ENCODE results near the gene IGFBP7. TPM values are rescaled to one million over a fixed set of nuclear protein-coding genes. Genes with fewer than 3 reads are reported as not detected.

The IGFBP7 gene
- total RNA-seq, 1 donor from 2014 or later: 716 TPM

GRCh38 chr4:57076646-57077045, 33.5 kb downstream of the IGFBP7 start:
- Histone ChIP-seq H3K9me3 (no peaks in the 10 kb centered on the region), H3K27me3 (no peaks in the 10 kb centered on the region), H3K36me3 (no peaks in the 10 kb centered on the region), H3K4me3 (no peak overlapping the region), H3K4me1 (peaks cover 49% of the 10 kb centered on the region), H3K27ac (no peak overlapping the region)
- TF ChIP-seq POLR2AphosphoS5 (IDR thresholded peaks at IDR 0.05; ENCODE audit: insufficient read depth in 1 of 2, low read depth in 1 of 2) (no peak), POLR2A (IDR thresholded peaks at IDR 0.05) (no peak)
- TF ChIP-seq, protein P1, sequence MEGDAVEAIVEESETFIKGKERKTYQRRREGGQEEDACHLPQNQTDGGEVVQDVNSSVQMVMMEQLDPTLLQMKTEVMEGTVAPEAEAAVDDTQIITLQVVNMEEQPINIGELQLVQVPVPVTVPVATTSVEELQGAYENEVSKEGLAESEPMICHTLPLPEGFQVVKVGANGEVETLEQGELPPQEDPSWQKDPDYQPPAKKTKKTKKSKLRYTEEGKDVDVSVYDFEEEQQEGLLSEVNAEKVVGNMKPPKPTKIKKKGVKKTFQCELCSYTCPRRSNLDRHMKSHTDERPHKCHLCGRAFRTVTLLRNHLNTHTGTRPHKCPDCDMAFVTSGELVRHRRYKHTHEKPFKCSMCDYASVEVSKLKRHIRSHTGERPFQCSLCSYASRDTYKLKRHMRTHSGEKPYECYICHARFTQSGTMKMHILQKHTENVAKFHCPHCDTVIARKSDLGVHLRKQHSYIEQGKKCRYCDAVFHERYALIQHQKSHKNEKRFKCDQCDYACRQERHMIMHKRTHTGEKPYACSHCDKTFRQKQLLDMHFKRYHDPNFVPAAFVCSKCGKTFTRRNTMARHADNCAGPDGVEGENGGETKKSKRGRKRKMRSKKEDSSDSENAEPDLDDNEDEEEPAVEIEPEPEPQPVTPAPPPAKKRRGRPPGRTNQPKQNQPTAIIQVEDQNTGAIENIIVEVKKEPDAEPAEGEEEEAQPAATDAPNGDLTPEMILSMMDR (IDR thresholded peaks at IDR 0.05): no peak
- intact Hi-C loops (cut with DNase I): no loop called here
- no peak for DNase-seq (ENCODE audit: extremely low spot score in 2 of 2)

DNA sequence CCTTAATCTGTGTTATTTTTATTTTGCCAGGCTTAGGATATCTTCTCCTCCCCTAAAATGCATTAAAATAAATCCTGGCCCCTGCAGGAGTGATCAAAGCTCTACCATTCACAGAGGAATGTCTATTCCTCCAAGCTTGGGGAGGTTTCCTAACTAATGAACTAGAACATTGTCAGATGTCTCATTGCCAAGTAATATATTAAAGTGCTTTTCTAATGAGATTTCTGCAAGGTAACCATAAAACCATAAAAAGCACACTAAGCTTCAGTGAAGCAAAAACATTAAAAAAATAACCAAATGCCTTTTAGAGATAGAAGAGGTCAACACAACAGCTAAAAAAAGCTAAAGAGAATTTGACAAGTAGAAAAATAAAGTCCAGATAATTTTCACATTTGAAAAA, 34.8 kb downstream of the IGFBP7 start:
- Histone ChIP-seq H3K9me3 (no peaks in the 10 kb centered on the region), H3K36me3 (no peaks in the 10 kb centered on the region), H3K27me3 (no peaks in the 10 kb centered on the region), H3K4me3 (no peak overlapping the region), H3K4me1 (peaks cover 44% of the 10 kb centered on the region), H3K27ac (no peak overlapping the region)
- DNase-seq (ENCODE audit: extremely low spot score in 2 of 2): no peak
- intact Hi-C loops (cut with DNase I): no loop called here
- TF ChIP-seq, protein P1 (IDR thresholded peaks at IDR 0.05): no peak
- no peak for TF ChIP-seq POLR2A (IDR thresholded peaks at IDR 0.05)
- TF ChIP-seq POLR2AphosphoS5 (IDR thresholded peaks at IDR 0.05; ENCODE audit: insufficient read depth in 1 of 2, low read depth in 1 of 2): no peak

- Histone ChIP-seq H3K27ac (peak overlapping the region; percentile 18), H3K27me3 (no peaks in the 10 kb centered on the region), H3K9me3 (no peaks in the 10 kb centered on the region), H3K4me3 (no peak overlapping the region), H3K36me3 (no peaks in the 10 kb centered on the region), H3K4me1 (peaks cover 39% of the 10 kb centered on the region)
- intact Hi-C loops (cut with DNase I): no loop called here
- TF ChIP-seq POLR2A (IDR thresholded peaks at IDR 0.05) (no peak), POLR2AphosphoS5 (IDR thresholded peaks at IDR 0.05; ENCODE audit: insufficient read depth in 1 of 2, low read depth in 1 of 2) (no peak)
- TF ChIP-seq, protein P1 (IDR thresholded peaks at IDR 0.05): no peak
- DNase-seq (ENCODE audit: extremely low spot score in 2 of 2): no peak
Observed at GRCh38 chr4:57074744-57075143, 35.4 kb downstream of the IGFBP7 start.

- Histone ChIP-seq H3K36me3 (no peaks in the 10 kb centered on the region), H3K27me3 (no peaks in the 10 kb centered on the region), H3K4me1 (peaks cover 28% of the 10 kb centered on the region), H3K9me3 (no peaks in the 10 kb centered on the region), H3K27ac (no peak overlapping the region), H3K4me3 (no peak overlapping the region)
- TF ChIP-seq, protein P1 (IDR thresholded peaks at IDR 0.05): no peak
- no peak for TF ChIP-seq POLR2A (IDR thresholded peaks at IDR 0.05)
- TF ChIP-seq POLR2AphosphoS5 (IDR thresholded peaks at IDR 0.05; ENCODE audit: insufficient read depth in 1 of 2, low read depth in 1 of 2): no peak
- intact Hi-C loops (cut with DNase I): no loop called here
- no peak for DNase-seq (ENCODE audit: extremely low spot score in 2 of 2)
Observed at GRCh38 chr4:57073559-57073958, 36.6 kb downstream of the IGFBP7 start.

- H3K27me3 ChIP-seq: no peaks in the 10 kb centered on the region
- H3K4me3 ChIP-seq: no peak overlapping the region
- no peak overlapping the region for H3K27ac ChIP-seq
- no peaks in the 10 kb centered on the region for H3K9me3 ChIP-seq
- no peaks in the 10 kb centered on the region for H3K36me3 ChIP-seq
- no peak for TF ChIP-seq POLR2A (IDR thresholded peaks at IDR 0.05)
- TF ChIP-seq, protein P1 (IDR thresholded peaks at IDR 0.05): no peak
- TF ChIP-seq POLR2AphosphoS5 (IDR thresholded peaks at IDR 0.05; ENCODE audit: insufficient read depth in 1 of 2, low read depth in 1 of 2): no peak
- intact Hi-C loops (cut with DNase I): no loop called here
- DNase-seq (ENCODE audit: extremely low spot score in 2 of 2): no peak
- H3K4me1 ChIP-seq: peaks cover 24% of the 10 kb centered on the region
Observed at GRCh38 chr4:57071326-57071725, 38.9 kb downstream of the IGFBP7 start.

Data from vagina (tissue), 2 donors.